ENCODE data around the gene TRAF1.

DNA sequence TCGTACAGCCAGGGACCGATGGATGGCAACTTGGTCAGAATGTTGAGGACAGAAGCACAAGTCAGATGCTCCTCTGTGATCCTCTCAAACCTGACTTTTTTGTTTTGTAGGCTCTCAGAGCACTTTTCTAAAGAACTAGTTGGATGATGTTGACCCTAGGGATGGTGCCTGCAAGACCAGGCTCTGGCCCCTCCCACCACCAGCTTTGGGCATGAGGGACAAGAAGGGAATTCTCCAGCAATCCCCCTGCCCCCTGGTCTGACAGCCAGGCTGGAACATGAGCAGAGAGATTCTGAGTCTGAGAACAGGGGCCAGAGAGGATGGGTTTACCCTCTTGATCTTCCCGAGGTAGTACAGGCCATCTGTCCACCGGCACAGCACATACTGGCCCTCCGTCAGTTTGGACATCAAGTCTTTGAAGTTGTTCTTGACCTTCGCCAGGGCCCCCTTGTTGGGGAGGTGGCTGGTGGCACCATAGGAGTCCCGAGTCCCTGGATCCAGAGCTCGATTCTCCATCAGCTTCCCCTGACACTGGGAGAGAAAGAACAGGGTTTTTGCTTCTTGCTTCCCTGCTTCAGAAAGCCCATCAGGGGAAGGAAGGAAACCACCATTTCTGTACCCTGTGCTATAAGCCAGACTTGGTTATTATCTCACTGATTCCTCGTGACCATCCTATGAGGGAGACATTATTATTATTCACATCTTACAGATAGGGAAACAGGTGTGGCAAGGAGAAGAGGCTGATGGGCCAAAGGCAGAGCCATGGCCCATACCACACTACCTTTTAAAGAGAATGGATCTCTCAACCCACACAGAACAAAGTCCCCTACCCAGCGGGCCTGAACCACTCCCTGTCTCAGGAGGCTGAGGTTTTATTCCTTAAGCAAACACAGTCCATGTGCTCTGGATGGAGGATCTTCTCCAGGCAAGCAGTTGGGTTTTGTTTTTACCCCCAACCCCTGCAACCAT lies 52.1 kb downstream of the TRAF1 start:
- TF ChIP-seq, protein P1, sequence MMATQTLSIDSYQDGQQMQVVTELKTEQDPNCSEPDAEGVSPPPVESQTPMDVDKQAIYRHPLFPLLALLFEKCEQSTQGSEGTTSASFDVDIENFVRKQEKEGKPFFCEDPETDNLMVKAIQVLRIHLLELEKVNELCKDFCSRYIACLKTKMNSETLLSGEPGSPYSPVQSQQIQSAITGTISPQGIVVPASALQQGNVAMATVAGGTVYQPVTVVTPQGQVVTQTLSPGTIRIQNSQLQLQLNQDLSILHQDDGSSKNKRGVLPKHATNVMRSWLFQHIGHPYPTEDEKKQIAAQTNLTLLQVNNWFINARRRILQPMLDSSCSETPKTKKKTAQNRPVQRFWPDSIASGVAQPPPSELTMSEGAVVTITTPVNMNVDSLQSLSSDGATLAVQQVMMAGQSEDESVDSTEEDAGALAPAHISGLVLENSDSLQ (IDR thresholded peaks at IDR 0.05) = no peak
- TF ChIP-seq FOXM1 (IDR thresholded peaks at IDR 0.05; ENCODE audit: borderline replicate concordance) = no peak
- no peak for TF ChIP-seq SP1 (IDR thresholded peaks at IDR 0.05)
- TF ChIP-seq HDGF (IDR thresholded peaks at IDR 0.05; ENCODE audit: borderline replicate concordance) = no peak
- TF ChIP-seq L3MBTL2 (conservative IDR thresholded peaks at IDR 0.05) = no peak
- TF ChIP-seq ELF4 (IDR thresholded peaks at IDR 0.05) = no peak
- no peak for TF ChIP-seq SUZ12 (IDR thresholded peaks at IDR 0.05)
- TF ChIP-seq BHLHE40 (IDR thresholded peaks at IDR 0.05; ENCODE audit: borderline replicate concordance) = no peak
- TF ChIP-seq NFRKB (IDR thresholded peaks at IDR 0.05) = no peak
- no peak for TF ChIP-seq FOXK2 (IDR thresholded peaks at IDR 0.05)
- no peak for TF ChIP-seq FOXA1 (IDR thresholded peaks at IDR 0.05)
- no peak for TF ChIP-seq ZNF384 (IDR thresholded peaks at IDR 0.05)
- TF ChIP-seq TARDBP (IDR thresholded peaks at IDR 0.05) = no peak
- no peak for TF ChIP-seq ARNT (IDR thresholded peaks at IDR 0.05)
